ENCODE results near the gene GLOD4. TPM values are rescaled to one million over a fixed set of nuclear protein-coding genes. Genes with fewer than 3 reads are reported as not detected.
A peak's percentile ranks its signal among the peaks of the same experiment; 100 is the strongest.
"Not testable (repeated sequence)": the region's sequence is repeated elsewhere in the genome, so short reads cannot be mapped to it uniquely, and the experiment has no call there.

GLOD4 gene
- 40.0 and 42.7 TPM in 2 replicates for total RNA-seq

GRCh38 chr17:781805-782731 lies at the start of gene GLOD4, which contains the start of gene MRM3:
GLOD4 (minus strand) TSS chr17:782280; CDS start chr17:782255, 25 bp downstream.
MRM3 (plus strand) TSS chr17:782353; CDS start chr17:782379, 26 bp downstream.
- DNase-seq (ENCODE audit: low read depth in 2 of 2) = peak; percentile 76 to 90

GRCh38 chr17:830950-831349 lies 48.9 kb upstream of the GLOD4 start:
- DNase-seq (ENCODE audit: low read depth in 2 of 2) = peak in 1 of 2 donors; percentile 42

- DNase-seq (ENCODE audit: low read depth in 2 of 2) = no peak
Observed at GRCh38 chr17:830381-830780, 48.3 kb upstream of the GLOD4 start.

GRCh38 chr17:829614-830013 lies 47.5 kb upstream of the GLOD4 start:
- not testable (repeated sequence) for DNase-seq (ENCODE audit: low read depth in 2 of 2)

GRCh38 chr17:828761-829160 lies 46.7 kb upstream of the GLOD4 start:
- peak in 1 of 2 donors; percentile 51 for DNase-seq (ENCODE audit: low read depth in 2 of 2)

- no peak for DNase-seq (ENCODE audit: low read depth in 2 of 2)
Observed at GRCh38 chr17:826778-827177, 44.7 kb upstream of the GLOD4 start.

- no peak for DNase-seq (ENCODE audit: low read depth in 2 of 2)
Observed at GRCh38 chr17:825216-825615, 43.1 kb upstream of the GLOD4 start.

GRCh38 chr17:824378-824777 lies 42.3 kb upstream of the GLOD4 start:
- no peak for DNase-seq (ENCODE audit: low read depth in 2 of 2)

GRCh38 chr17:823501-823902 lies 41.4 kb upstream of the GLOD4 start:
- DNase-seq (ENCODE audit: low read depth in 2 of 2) = no peak

GRCh38 chr17:819251-819650 lies 37.2 kb upstream of the GLOD4 start:
- no peak for DNase-seq (ENCODE audit: low read depth in 2 of 2)

GRCh38 chr17:814371-814770 lies 32.3 kb upstream of the GLOD4 start:
- DNase-seq (ENCODE audit: low read depth in 2 of 2) = no peak

- no peak for DNase-seq (ENCODE audit: low read depth in 2 of 2)
Observed at GRCh38 chr17:812638-813204, 30.6 kb upstream of the GLOD4 start.

- DNase-seq (ENCODE audit: low read depth in 2 of 2) = no peak
Observed at GRCh38 chr17:811051-811784, 29.1 kb upstream of the GLOD4 start.

GRCh38 chr17:807523-808294 lies 25.6 kb upstream of the GLOD4 start:
- DNase-seq (ENCODE audit: low read depth in 2 of 2) = no peak

- DNase-seq (ENCODE audit: low read depth in 2 of 2) = no peak
Observed at GRCh38 chr17:806781-807522, 24.9 kb upstream of the GLOD4 start.

- no peak for DNase-seq (ENCODE audit: low read depth in 2 of 2)
Observed at GRCh38 chr17:806346-806745, 24.3 kb upstream of the GLOD4 start.

GRCh38 chr17:805886-806285 lies 23.8 kb upstream of the GLOD4 start:
- DNase-seq (ENCODE audit: low read depth in 2 of 2) = not testable (repeated sequence)

- no peak for DNase-seq (ENCODE audit: low read depth in 2 of 2)
Observed at GRCh38 chr17:804541-805435, 22.7 kb upstream of the GLOD4 start.

All from dermis microvascular lymphatic vessel endothelial cell (primary cell).